AG04450 (cell line): ENCODE results near the gene WAC. TPM values are rescaled to one million over a fixed set of nuclear protein-coding genes. Genes with fewer than 3 reads are reported as not detected.

Source experiments
- CTCF ChIA-PET: fragments of 300-600, 350-600 bp; formaldehyde crosslinking; extraction: SDS; loops from one replicate; lab custom pipeline; 2022; ENCODE audit warnings: antibody characterized with exemption, inconsistent platforms; lab: Charles Lee
- POLR2A ChIA-PET: fragments of 350-600 bp; formaldehyde crosslinking; extraction: SDS; loops from one replicate; lab custom pipeline; 2021; ENCODE audit warnings: antibody characterized with exemption, inconsistent platforms; lab: Yijun Ruan, JAX
- DNase-seq: peaks from one replicate; pipeline ENCODE4 v3.0.0-alpha.2; 2011; ENCODE audit warnings: low read depth, low spot score
- H3K27ac ChIP-seq: one replicate; pipeline ENCODE4 v1.5.1; 2012; ENCODE audit warnings: low read depth, low read length, control low read depth
- H3K27me3 ChIP-seq: one replicate; pipeline ENCODE4 v1.6.0; 2012; ENCODE audit warnings: low read length; ENCODE audit not compliant: control insufficient read depth, insufficient read depth
- H3K4me3 ChIP-seq: 2 replicates; pipeline ENCODE4 v1.5.1; 2011; ENCODE audit warnings: mild to moderate bottlenecking, low read depth, low read length, control low read depth
- H3K9me3 ChIP-seq: 2 replicates; pipeline ENCODE4 v1.5.1; 2012; ENCODE audit warnings: low read length; ENCODE audit not compliant: control insufficient read depth, insufficient read depth
- polyA plus RNA-seq: library from polyadenylated mRNA; depleted of rRNA; stranded (reverse); fragments of >200 nt; gene quantifications from 2 replicates; pipeline ENCODE4 v1.2.3, GENCODE V29; 2011; rRNA removed
- small RNA-seq: library from RNA; depleted of rRNA; stranded (forward); fragments of <200 nt; gene quantifications from one replicate; pipeline ENCODE3, GENCODE V24; 2012; ENCODE audit warnings: low read depth; ENCODE audit not compliant: insufficient read length
- TF ChIP-seq, protein P1 (sequence below): IDR thresholded peaks from 2 replicates; pipeline ENCODE4 v1.5.1; 2011; ENCODE audit warnings: low read depth, low read length, control low read depth, inconsistent platforms

The WAC gene
- polyA plus RNA-seq, 1 experiment: 90.5 TPM

DNA sequence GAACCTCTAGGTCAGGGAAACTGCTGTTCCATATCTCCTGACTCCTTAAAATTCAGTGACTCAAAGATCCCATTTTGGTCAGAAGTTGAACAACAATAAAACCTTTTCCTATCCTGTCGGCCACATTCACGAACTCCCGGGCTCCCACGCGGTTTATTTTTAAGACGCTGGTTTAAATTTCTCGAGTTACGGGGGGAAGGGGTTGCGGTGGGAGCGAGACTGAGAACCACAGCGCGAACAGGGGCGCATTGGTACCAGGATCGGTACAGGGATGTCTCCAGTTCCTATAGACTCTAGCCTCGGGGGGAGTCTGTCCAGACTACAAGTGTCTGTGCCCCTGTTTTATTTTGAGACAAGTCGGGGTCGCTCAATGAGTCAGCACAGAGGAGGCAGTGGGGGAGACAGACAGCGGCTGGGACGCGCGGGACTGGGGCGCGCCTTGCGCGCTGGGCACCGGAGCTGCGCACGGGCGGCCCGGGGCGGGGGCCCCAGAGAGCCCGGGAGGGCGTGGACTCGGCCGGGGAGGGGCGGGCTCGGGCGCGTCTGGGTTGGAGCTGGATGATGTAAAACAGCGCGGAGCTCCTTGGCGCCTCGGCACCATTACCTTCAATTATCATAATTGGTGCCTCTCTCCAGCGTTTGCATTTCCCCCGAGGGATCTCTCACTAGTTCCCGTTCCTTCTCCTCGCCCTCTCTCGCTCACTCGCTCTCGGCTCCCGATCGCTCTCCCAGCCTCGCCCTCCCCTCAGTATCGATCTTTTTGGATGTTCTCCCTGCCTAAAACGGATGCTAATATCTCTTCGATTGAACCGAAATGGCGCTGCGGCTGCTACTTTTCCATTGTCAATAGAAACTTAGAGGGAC lies 135.7 kb downstream of the WAC start:
- TF ChIP-seq, protein P1, sequence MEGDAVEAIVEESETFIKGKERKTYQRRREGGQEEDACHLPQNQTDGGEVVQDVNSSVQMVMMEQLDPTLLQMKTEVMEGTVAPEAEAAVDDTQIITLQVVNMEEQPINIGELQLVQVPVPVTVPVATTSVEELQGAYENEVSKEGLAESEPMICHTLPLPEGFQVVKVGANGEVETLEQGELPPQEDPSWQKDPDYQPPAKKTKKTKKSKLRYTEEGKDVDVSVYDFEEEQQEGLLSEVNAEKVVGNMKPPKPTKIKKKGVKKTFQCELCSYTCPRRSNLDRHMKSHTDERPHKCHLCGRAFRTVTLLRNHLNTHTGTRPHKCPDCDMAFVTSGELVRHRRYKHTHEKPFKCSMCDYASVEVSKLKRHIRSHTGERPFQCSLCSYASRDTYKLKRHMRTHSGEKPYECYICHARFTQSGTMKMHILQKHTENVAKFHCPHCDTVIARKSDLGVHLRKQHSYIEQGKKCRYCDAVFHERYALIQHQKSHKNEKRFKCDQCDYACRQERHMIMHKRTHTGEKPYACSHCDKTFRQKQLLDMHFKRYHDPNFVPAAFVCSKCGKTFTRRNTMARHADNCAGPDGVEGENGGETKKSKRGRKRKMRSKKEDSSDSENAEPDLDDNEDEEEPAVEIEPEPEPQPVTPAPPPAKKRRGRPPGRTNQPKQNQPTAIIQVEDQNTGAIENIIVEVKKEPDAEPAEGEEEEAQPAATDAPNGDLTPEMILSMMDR: no peak
- Histone ChIP-seq H3K4me3 (peak overlapping the region; percentile 63), H3K9me3 (no peaks in the 10 kb centered on the region; the same call in 1 of the 2 replicates), H3K27me3 (peaks cover 44% of the 10 kb centered on the region), H3K27ac (no peak overlapping the region)
- DNase-seq: no peak
- CTCF ChIA-PET: interaction anchor here (0.5 to 1.1 kb wide), 3 partner anchors 11 to 635 kb away, joined by 3 to 5 read pairs (median 4); no protein-coding TSS in a partner anchor
- POLR2A ChIA-PET: interaction anchor here (0.9 kb wide), 1 partner anchor 9 kb away, joined by 3 read pairs; the partner anchor contains the start of gene BAMBI

DNA sequence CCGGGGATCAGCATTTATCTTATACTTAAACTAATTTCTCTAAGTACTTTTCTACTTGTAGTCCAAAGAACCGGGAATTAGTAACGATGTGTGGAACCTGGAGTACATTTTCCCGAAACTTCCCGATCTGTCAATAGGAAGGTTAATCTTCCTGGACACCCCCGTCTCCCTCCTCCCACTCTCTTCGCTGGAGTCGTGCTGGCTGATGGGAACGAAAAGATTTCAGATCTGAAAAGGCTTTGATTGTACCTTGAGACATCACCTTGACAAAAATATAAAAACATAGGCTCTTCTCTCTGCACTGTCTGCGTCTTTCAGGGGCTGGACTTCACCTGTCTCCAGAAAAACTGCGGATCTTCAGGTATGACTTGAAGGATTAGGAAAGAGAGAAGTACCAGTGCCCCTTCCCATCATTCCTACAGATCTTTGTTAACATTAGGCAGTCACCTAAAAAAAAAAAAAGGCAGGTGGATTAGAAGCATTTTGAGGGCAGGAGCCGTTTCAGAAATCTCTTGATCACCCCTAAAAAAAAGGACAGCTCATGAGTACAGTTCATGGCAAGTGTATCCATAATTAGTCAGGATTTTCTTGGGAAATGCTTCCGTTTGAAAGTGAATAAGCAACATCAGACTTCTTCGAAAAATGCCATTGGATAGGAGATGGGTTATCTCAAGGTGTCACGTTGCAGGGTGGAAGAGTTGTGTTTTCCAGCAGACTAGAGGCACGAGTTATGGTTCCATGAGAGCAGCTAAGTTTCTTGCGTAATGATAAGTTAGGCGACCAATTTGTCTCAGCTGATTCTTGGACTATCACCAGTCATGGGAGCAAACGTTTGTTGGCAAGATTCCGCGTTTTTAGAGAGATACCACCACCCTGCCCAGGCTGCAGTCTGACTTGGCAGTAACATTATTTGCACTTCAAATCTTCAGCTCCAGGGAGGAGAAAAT lies 136.6 kb downstream of the WAC start:
- ChIA-PET CTCF (interaction anchor here (0.6 to 1.1 kb wide), 5 partner anchors 12 to 634 kb away, joined by 3 to 5 read pairs (median 3); no protein-coding TSS in a partner anchor), POLR2A (interaction anchor here (0.9 kb wide), 1 partner anchor 8 kb away, joined by 3 read pairs; the partner anchor contains the start of gene BAMBI)
- DNase-seq: no peak
- TF ChIP-seq, protein P1: no peak
- H3K27ac ChIP-seq: no peak overlapping the region
- peak overlapping the region; percentile 63 for H3K4me3 ChIP-seq
- H3K9me3 ChIP-seq: no peaks in the 10 kb centered on the region; the same call in 1 of the 2 replicates
- H3K27me3 ChIP-seq: peaks cover 47% of the 10 kb centered on the region

Small RNA genes lying within 50 kb of the gene (small RNA-seq; reads per million reads assigned to genes)
- not detected for gene RNU4ATAC6P
- 1.1 reads per million for gene RNU6-1067P

Other genes starting within 250 kb of the WAC start
- gene MPP7, start 230.1 kb upstream of the WAC start, polyA plus RNA-seq: 0.61 and 0.94 TPM in 2 replicates
- 10.8 and 11.0 TPM in 2 replicates for gene BAMBI, start 144.4 kb downstream of the WAC start, polyA plus RNA-seq